ENCODE data around the gene RHBDL1.

The RHBDL1 gene

DNA sequence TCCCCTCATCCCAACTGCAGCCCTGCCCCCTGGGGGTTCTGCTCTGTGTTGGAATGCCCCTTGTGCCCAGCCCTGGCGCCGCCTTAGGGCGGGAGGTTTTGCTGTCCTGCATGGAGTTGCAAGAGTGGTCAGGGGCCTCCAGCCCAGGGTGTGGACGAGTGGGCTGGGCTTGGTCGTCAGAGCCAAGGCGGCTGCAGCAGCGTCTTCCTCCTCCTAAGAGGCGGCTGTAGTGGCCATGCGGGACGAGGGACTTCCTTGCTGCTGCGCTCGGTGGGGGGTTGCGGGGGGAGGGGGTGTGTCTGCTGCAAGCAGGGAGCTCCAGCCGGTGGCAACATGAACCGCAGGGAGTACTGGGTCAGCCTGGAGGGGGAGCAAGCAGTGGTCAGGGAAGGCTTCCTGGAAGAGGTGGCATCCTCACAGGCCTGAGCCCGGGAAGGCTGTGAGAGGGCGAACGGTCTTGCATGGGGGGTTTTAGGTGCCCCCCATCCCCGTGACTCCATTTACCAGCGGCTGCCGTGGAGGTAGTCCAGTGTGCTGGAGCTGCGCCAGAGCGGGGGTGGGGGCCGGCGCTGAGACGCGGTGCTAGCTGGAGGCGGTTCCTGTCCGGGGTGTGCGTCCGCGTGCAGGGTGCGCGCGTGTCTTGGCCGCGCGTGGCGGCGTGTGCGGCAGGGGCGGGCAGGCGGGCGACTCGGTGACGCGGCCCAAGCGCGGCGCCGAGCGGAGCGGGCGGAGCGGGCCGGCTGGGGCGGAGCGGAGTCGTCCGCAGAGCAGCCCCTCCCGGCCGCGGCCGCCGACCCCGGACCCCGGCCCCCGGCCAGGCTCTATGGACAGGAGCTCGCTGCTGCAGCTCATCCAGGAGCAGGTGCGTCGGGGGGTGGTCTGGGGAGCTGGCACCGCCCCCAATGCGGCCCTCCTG is at the start of gene RHBDL1:
Gene RHBDL1 (plus strand): TSS at position 704 of the 916 bp plus-strand sequence. CDS start 120 bp downstream, at position 824.
- DNase-seq = no peak

DNA sequence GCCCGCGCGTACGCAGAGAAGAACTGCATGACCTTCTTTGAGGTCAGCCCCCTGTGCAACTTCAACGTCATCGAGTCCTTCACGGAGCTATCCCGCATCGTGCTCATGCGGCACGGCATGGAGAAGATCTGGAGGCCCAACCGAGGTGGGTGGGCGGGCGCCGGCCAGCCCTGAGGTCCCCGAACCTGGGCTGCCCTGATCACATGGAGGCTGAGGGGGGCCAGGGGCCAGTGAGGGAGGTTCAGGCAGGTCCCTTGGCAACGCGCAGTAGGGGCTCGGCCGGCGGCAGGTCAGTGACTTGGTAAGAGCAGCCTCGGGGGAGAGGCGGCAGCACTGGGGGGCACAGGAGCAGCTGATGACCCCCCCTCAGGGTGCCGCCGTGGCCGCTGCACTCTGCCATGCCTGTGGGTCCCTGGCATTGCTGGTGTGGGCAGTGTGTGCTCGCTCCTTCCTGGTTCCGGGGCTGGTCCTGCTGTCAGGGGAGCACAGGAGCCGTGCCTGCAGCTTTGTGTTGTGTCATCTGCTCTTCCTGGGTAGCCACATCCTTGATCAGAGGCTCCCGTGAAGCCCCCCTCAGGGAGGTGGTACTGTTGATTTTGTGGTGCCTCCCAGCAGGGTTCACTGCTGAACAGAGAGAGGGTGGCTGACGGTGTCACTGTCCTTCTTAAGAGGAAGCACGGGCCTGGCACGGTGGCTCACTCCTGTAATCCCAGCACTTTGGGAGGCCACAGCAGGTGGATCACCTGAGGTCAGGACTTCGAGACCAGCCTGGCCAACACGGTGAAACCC is 49.3 kb upstream of the RHBDL1 start:
- DNase-seq = no peak

DNA sequence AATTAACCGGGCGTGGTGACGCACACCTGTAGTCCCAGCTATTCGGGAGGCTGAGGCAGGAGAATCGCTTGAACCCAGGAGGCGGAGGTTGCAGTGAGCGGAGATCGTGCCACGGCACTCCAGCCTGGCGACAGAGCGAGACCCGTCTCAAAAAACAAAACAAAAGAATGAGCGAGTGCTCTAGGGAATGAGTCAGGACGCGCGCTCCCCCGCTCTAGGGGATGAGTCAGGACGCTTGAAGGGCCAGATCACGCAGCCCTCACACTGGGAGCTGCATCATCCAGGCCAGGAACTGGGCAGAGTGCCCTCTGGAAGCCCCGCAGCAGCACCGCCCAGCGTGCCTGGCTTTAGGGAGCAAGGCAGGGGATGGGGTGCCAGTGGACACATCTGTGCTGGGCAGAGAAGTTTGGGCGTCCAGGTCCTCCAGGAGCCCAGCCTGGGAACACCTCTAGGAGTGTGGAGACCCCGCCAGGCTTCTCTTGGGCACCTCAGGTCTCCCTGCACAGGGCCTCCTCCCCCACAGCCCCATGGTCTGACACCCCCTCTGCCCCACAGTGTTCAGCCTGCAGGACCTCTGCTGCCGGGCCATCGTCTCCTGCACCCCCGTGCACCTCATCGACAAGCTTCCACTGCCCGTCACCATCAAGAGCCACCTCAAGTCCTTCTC is 48.6 kb upstream of the RHBDL1 start:
- no peak for DNase-seq

DNA sequence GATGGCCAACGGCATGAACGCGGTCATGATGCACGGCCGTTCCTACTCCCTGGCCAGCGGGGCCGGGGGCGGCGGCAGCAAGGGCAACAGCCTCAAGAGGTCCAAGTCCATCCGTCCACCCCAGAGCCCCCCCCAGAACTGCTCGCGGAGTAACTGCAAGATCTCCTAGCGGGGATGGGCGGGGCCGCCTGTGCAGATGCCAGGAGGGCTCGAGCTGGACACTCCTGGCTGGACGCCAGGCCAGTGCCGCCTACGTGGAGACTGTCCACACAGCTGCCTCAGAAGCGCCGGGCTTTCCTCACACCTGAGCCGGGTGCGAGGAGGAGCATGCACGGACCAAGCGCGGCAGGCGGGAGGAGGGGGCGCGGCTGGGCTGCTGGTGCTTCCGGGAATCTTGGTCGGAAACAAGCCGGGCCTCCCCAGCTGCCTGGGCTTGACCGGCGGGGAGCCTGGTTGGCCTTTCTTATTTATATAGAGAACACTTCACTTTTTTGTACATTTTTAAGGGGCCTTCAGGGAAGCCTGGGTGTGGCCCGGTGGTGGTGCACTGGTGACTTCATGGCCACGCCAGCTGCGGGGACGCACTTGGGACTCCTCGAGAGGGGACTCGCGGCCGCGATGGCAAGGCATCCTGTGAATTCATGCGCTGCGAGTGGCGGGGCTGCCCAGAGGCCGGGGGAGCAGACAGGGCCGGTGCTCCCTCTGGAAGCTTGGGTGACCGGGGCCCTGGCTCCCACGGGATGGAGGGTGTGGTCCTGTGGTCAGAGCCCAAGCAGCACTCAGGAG is 47.8 kb upstream of the RHBDL1 start:
- no peak for DNase-seq

DNA sequence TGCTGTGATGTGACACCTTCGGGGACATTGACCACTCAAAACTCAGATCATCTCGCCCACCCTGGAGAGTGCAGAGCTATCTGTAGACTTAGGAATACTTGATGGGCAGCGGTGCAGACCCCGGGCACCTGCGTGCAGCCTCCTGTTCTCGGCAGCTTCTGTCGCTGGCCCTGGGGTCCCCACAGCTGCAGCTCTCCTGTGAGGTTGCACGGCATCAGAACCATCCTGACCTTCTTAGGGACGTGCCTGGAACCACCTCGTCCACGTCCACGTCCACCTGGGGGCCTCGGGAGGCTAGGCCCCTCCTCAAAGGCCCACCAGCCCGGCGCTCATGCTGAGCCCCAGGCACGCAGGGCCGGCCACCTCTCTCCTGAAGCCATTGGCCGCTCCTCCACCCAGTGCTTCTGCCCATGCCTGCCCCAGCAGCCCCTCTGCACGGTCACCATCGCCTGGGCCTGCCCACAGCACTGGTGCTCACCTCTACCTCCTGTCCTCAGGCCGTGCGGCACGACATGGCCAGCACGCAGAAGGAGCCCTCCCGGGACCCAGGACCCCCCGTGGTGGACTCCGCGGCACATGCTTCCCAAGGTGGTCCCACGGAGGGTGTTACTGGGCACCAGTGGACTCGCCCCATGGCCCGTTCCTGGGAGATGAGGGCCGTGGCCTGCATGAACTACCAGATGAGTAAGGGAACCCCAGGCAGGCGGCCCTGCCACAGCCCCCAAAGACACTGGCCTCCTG is 47.0 kb upstream of the RHBDL1 start:
- no peak for DNase-seq

DNA sequence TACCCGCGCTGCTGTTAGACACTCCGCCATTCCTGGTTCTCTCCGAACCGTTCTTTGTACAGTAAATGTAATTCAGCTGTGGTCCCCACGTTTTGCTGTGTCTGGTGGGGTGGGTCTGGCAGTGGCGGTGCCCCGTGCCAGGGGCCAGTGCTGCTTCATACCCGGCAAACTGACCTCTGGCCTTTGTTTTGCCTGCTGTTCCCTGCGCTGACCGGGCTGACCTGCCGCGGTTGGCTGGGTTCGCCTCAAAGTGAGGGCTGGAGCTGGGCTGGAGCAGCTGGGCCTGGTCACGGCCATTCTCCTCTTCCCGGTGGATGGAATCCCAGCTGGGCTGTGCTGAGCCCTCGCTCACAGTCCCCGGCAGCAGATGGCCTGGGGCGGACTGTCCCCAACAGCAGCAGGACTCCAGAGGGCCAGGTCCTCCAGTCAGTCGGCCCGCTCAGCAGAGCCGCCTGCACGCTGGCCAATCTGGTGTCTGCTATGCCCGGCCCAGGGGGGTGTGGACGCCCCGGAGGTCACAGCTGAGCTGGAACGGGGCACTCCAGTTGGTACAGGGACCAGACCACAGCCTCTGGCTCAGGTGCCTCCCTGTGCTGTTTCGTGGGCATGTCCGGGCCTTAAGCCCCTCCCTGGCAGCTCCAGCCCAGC is 46.2 kb upstream of the RHBDL1 start:
- no peak for DNase-seq

DNA sequence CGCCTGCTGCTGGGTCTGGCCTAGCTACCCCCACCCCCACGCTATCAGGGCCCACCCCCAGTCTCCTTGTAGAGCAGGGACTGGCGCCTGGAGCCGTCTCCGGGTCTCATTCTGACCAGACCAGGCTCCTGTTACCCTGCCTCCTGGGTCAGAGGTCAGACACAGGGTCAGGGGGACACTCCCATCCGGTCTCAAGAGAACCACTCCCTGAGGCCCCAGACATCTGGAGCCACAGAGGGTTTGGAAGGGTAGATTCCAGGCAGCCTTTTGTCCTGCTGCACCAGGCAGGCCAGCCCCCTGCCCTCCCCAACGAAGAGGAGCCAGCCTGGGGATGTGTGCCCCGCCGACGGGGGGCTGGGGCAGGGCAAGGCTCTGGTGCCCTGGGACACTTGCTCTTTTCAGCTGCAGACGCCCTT is 45.6 kb upstream of the RHBDL1 start:
- DNase-seq = no peak

DNA sequence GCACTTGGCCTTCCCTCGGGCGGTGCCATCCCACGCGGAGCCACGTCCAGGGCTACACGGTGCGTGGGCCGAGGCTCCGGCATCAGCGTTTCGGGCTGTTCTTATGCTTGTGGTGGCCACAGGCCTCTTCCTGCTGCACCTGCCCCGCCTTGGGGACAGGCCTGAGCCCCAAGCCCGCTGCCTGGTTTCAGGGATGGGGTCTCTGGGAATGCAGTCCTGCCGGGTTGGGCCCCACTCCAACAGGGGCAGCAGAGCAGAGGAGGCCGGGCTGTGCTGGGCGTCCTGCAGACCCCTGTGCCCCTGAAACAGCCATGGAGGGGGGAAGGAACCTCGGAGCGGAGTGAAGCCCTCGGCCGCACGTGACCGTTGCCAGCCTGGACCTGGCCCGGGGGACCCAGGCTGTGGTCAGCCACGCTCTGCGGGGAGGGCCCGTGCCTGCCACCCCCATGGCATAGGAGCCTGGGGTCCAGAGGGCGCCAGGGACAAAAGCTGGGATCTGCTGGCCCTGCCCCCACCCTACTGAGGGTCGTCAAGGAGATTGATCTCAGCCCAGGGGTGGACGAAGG is 45.1 kb upstream of the RHBDL1 start:
- no peak for DNase-seq

DNA sequence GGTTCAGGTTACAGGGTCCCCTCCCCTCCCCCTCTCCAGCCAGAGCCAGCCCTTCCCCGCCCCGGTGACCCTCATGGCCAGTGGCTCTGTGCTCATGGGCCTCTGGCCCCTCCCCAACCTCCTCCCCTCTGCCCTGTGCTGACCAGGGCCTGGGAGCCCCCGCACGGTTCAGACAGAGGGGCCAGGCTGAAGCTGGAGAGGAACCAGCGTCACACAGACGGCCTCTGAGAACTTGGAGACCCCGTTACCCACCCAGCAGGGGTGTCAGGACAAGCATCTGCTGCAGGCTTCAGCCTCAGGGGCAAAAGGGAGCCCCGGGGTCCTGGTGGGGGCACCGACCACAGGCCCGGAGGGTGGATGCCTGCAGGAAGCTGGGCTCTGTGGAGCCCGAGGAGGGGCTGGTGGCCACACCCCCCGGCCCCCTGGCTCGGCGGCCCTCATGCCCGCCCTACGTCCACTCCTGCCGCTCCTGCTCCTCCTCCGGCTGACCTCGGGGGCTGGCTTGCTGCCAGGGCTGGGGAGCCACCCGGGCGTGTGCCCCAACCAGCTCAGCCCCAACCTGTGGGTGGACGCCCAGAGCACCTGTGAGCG is 44.6 kb upstream of the RHBDL1 start, which contains the start of gene WFIKKN1:
Gene WFIKKN1 (plus strand): TSS at position 171 of the 591 bp plus-strand sequence. CDS start 269 bp downstream, at position 440.
- DNase-seq = no peak

DNA sequence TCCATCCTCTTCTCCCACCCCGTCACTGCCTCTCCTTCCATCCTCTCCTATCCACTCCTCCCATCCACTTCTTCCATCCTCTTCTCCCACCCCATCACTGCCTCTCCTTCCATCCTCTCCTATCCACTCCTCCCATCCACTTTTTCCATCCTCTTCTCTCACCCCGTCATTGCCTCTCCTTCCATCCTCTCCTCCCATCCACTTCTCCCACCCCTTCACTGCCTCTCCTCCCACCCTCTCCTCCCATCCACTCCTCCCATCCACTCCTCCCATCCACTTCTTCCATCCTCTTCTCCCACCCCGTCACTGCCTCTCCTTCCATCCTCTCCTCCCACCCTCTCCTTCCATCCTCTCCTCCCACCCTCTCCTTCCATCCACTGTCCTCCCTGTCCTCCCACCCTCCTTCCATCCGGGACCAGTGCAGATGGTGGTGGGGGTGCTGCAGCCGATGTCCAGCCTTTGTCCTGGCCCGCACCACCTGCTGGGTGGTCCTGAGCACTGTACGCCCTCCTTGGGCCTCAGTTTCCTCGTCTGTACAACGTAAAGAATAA is 43.6 kb upstream of the RHBDL1 start:
- DNase-seq = no peak

DNA sequence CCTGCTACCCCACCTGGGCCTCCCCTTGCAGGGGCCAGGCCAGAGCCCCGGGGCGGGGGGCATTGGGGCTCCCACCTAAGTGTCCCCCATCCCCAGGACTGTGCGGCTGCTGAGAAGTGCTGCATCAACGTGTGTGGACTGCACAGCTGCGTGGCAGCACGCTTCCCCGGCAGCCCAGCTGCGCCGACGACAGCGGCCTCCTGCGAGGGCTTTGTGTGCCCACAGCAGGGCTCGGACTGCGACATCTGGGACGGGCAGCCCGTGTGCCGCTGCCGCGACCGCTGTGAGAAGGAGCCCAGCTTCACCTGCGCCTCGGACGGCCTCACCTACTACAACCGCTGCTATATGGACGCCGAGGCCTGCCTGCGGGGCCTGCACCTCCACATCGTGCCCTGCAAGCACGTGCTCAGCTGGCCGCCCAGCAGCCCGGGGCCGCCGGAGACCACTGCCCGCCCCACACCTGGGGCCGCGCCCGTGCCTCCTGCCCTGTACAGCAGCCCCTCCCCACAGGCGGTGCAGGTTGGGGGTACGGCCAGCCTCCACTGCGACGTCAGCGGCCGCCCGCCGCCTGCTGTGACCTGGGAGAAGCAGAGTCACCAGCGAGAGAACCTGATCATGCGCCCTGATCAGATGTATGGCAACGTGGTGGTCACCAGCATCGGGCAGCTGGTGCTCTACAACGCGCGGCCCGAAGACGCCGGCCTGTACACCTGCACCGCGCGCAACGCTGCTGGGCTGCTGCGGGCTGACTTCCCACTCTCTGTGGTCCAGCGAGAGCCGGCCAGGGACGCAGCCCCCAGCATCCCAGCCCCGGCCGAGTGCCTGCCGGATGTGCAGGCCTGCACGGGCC is 42.8 kb upstream of the RHBDL1 start:
- no peak for DNase-seq

DNA sequence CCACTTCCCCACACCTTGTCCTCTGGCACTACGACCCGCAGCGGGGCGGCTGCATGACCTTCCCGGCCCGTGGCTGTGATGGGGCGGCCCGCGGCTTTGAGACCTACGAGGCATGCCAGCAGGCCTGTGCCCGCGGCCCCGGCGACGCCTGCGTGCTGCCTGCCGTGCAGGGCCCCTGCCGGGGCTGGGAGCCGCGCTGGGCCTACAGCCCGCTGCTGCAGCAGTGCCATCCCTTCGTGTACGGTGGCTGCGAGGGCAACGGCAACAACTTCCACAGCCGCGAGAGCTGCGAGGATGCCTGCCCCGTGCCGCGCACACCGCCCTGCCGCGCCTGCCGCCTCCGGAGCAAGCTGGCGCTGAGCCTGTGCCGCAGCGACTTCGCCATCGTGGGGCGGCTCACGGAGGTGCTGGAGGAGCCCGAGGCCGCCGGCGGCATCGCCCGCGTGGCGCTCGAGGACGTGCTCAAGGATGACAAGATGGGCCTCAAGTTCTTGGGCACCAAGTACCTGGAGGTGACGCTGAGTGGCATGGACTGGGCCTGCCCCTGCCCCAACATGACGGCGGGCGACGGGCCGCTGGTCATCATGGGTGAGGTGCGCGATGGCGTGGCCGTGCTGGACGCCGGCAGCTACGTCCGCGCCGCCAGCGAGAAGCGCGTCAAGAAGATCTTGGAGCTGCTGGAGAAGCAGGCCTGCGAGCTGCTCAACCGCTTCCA is 42.0 kb upstream of the RHBDL1 start:
- DNase-seq = no peak

DNA sequence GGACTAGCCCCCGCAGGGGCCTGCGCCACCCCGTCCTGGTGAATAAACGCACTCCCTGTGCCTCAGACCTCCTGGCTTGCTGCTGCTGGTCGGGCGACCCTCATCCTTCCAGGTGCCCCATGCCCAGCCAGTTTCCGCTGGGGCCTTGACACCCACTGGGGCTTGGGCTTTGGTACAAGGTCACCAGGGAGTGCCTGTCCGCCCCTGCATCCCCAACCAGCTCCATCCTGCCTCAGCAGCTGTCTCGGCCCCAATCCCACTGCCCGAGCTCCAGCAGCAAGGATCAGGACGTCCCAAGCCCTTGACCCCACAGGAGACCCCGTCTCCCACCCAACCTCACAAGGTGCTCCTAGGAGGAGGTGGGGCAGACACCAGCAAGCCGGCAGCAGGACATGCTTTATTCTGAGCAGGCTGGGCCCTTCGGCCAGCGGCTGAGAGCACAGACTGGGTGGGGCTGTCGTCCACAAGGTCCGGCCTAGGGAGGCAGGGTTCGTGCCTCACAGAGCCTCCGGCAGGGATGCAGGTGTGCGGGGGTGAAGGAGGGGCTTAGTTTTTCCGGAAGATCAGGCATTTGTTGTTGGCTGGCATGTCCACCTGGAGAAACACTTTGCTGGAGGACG is 41.3 kb upstream of the RHBDL1 start:
- no peak for DNase-seq

DNA sequence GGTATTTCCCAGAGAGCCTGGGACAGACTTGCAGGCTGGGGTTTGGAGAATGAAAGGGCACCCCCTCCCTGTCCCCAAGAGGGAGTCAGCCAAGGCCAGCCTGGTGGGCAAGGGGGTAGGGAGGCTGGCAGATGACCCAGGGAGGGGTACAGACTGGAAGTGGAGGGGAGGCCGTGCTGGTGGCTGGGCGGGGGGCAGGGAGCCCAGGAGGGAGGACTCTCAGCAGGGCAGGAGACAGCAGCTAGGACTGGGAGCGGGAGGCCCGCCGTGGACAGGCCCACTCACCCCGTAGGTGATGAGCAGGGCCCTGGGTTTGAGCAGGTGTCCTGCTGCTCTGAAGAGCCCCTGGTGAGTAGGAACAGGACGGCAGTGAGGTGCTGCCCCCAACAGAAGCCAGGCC is 40.5 kb upstream of the RHBDL1 start:
- no peak for DNase-seq

DNA sequence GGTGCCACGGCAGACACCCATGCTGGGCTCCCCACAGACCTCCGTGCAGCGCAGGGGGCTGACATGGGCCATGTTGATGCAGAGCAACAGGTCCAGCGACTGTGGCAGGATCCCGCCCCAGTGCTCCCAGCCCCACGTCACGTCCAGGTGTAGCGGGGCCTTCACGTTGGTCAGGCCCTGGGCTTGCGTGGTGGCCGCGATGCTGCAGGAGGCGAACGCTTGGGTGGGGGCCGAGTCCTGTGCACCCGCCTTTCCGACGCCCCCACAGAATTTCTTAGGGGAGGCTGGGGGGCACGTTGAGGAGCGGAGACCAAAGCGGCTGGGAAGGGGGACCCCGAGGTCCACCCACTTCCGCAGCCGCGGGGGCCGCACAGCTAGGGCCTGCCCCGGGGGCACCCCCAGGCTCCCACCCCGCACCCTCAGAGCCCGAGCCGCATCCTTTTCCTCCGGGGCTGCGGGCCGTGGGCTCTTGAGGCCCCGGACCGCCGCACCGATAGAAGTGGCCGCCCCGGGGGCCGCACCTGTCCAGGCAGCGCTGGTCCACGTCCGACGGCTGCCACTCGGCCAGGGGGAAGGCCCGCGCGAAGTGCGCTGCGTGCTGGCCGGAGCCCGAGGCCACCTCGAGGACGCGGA is 39.8 kb upstream of the RHBDL1 start:
- no peak for DNase-seq

DNA sequence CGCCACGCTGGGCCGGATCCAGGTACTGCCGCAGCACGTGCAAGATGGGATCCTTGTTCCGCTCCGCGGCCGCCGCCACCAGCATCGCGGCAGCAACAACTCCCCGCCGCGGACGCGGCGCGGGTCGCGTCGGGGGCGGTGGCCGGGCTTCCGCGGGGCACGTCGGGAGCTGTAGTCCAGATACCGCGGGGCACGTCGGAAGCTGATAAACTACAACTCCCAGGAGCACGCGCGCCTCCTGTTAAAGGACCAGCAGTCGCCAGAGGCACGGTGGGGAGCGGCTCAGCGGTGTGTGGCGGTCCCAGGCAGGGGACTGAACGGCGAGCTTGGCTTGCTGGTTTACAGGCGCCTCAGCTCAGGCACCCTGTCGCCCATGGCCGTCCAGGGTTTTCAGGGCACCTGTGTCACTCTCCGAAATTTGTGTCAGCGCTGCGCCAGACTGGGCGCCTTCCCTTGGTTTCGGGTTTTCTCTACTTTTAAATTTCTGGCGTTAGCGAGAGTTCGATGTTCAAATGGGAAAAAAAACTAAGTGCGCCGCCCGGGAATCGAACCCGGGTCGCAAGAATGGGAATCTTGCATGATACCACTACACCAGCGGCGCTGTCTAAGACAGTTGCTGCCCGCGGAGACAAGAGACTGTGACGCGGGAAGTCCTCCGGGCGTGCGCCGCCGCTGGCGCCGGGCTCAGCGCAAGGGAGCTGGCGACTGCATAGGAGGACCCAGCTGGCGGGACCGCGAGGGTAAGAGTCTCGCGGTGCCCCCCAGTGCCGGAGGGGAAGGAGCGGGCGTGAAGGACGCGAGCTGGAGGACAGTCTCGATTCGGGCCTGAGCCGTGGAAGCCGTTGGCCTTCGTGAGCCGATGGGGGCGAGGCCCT is 39.0 kb upstream of the RHBDL1 start, which contains the start of gene METTL26:
Gene METTL26 (minus strand): TSS at position 100 of the 875 bp plus-strand sequence. CDS start 15 bp downstream, at position 85.
- peak; percentile 89 to 91 for DNase-seq
